ENCODE results near the gene CTNNA1.

CTNNA1 gene

GRCh38 chr5:138965626-138966025 lies 212.4 kb downstream of the CTNNA1 start:
- Histone ChIP-seq H3K4me3 (ENCODE audit: low read depth, low read length) (no peak overlapping the region), H3K9me3 (ENCODE audit: control insufficient read depth, insufficient read depth, low read depth, low read length) (no peaks in the 10 kb centered on the region), H3K36me3 (ENCODE audit: control insufficient read depth in 2 of 2, insufficient read depth in 1 of 2, low read length in 2 of 2) (no peaks in the 10 kb centered on the region), H3K4me1 (ENCODE audit: control insufficient read depth, insufficient read depth, low read length) (no peaks in the 10 kb centered on the region; the same call in 1 of the 2 replicates), H3K27ac (ENCODE audit: extremely low read depth, low read depth, low read length) (no peak overlapping the region)
- ChIA-PET POLR2A (no interaction called here), CTCF (interaction anchor here (1.0 to 1.4 kb wide), 3 partner anchors 9 to 11 kb away, joined by 3 to 5 read pairs (median 4); no protein-coding TSS in a partner anchor)
- no peak for TF ChIP-seq ZNF133 (tag by site-specific recombination; IDR thresholded peaks at IDR 0.05)
- no peak for TF ChIP-seq ZSCAN18 (tag by site-specific recombination; IDR thresholded peaks at IDR 0.05)
- TF ChIP-seq ZNF169 (tag by site-specific recombination; IDR thresholded peaks at IDR 0.05), result no peak
- TF ChIP-seq ZNF48 (tag by site-specific recombination; IDR thresholded peaks at IDR 0.05), result no peak

GRCh38 chr5:138966236-138966985 lies 213.2 kb downstream of the CTNNA1 start:
- ChIA-PET CTCF (interaction anchor here (1.0 to 1.4 kb wide), 3 partner anchors 10 to 11 kb away, joined by 3 to 5 read pairs (median 4); no protein-coding TSS in a partner anchor), POLR2A (no interaction called here)
- Histone ChIP-seq H3K9me3 (ENCODE audit: control insufficient read depth, insufficient read depth, low read depth, low read length) (no peaks in the 10 kb centered on the region), H3K36me3 (ENCODE audit: control insufficient read depth in 2 of 2, insufficient read depth in 1 of 2, low read length in 2 of 2) (no peaks in the 10 kb centered on the region), H3K4me1 (ENCODE audit: control insufficient read depth, insufficient read depth, low read length) (no peaks in the 10 kb centered on the region; the same call in 1 of the 2 replicates), H3K4me3 (ENCODE audit: low read depth, low read length) (no peak overlapping the region), H3K27ac (ENCODE audit: extremely low read depth, low read depth, low read length) (no peak overlapping the region)
- TF ChIP-seq ZNF704 (tag by site-specific recombination; IDR thresholded peaks at IDR 0.05) (no peak), HOXD13 (CRISPR knock-in tag; IDR thresholded peaks at IDR 0.05; ENCODE audit: borderline replicate concordance) (no peak), ZBTB7A (tag by site-specific recombination; IDR thresholded peaks at IDR 0.05; ENCODE audit: low read depth) (no peak), ZNF366 (tag by site-specific recombination; conservative IDR thresholded peaks at IDR 0.05) (no peak), ZNF629 (tag by site-specific recombination; IDR thresholded peaks at IDR 0.05) (no peak), ZNF549 (tag by site-specific recombination; IDR thresholded peaks at IDR 0.05) (no peak), MYNN (tag by site-specific recombination; IDR thresholded peaks at IDR 0.05; ENCODE audit: borderline replicate concordance) (no peak), GLIS1 (tag by site-specific recombination; IDR thresholded peaks at IDR 0.05) (no peak), REST (tag by site-specific recombination; IDR thresholded peaks at IDR 0.05) (no peak), PRDM6 (tag by site-specific recombination; IDR thresholded peaks at IDR 0.05) (no peak), ZNF148 (tag by site-specific recombination; IDR thresholded peaks at IDR 0.05; ENCODE audit: borderline replicate concordance) (no peak), ZFP3 (tag by site-specific recombination; IDR thresholded peaks at IDR 0.05; ENCODE audit: low read depth) (no peak), ZNF169 (tag by site-specific recombination; IDR thresholded peaks at IDR 0.05) (no peak), ZNF544 (tag by site-specific recombination; IDR thresholded peaks at IDR 0.05) (no peak)

All from HEK293 (cell line).